GM19463 (cell line): ENCODE results near the gene MCM5.

ENCODE experiments used
- ATAC-seq: cut with Tn5 transposase; IDR thresholded peaks from one replicate; pipeline ENCODE4 v1.9.1; 2021; ENCODE audit warnings: mild to moderate bottlenecking, moderate library complexity; ENCODE audit not compliant: unreplicated experiment

MCM5 gene

GRCh38 chr22:35400501-35400790, 506 bp downstream of the MCM5 start:
- ATAC-seq = no peak

- no peak for ATAC-seq
Measured at GRCh38 chr22:35401863-35402262, 1.9 kb downstream of the MCM5 start.

GRCh38 chr22:35403356-35403755, 3.4 kb downstream of the MCM5 start:
- ATAC-seq = no peak

GRCh38 chr22:35404176-35404575, 4.2 kb downstream of the MCM5 start:
- ATAC-seq = no peak

- ATAC-seq = no peak
Measured at GRCh38 chr22:35406443-35406842, 6.5 kb downstream of the MCM5 start.

- no peak for ATAC-seq
Measured at GRCh38 chr22:35407362-35407761, 7.4 kb downstream of the MCM5 start.

- ATAC-seq = peak; percentile 86
Measured at GRCh38 chr22:35409783-35410662, 10.1 kb downstream of the MCM5 start.

- no peak for ATAC-seq
Measured at GRCh38 chr22:35410663-35411034, 10.7 kb downstream of the MCM5 start.

GRCh38 chr22:35411102-35411501, 11.2 kb downstream of the MCM5 start:
- no peak for ATAC-seq

- no peak for ATAC-seq
Measured at GRCh38 chr22:35413624-35414023, 13.7 kb downstream of the MCM5 start.

- no peak for ATAC-seq
Measured at GRCh38 chr22:35417606-35418005, 17.7 kb downstream of the MCM5 start.

- ATAC-seq = no peak
Measured at GRCh38 chr22:35418088-35418487, 18.1 kb downstream of the MCM5 start.

GRCh38 chr22:35418731-35419130, 18.8 kb downstream of the MCM5 start:
- no peak for ATAC-seq

GRCh38 chr22:35419756-35420155, 19.8 kb downstream of the MCM5 start:
- ATAC-seq = no peak

GRCh38 chr22:35421121-35421520, 21.2 kb downstream of the MCM5 start:
- ATAC-seq = no peak

- no peak for ATAC-seq
Measured at GRCh38 chr22:35422145-35422544, 22.2 kb downstream of the MCM5 start.

GRCh38 chr22:35422936-35423335, 23.0 kb downstream of the MCM5 start:
- ATAC-seq = no peak

GRCh38 chr22:35424081-35424480, 24.1 kb downstream of the MCM5 start:
- ATAC-seq = no peak

- no peak for ATAC-seq
Measured at GRCh38 chr22:35424761-35425160, 24.8 kb downstream of the MCM5 start.

GRCh38 chr22:35425546-35425945, 25.6 kb downstream of the MCM5 start:
- ATAC-seq = no peak

- ATAC-seq = no peak
Measured at GRCh38 chr22:35425971-35426800, 26.2 kb downstream of the MCM5 start.

GRCh38 chr22:35426801-35427140, 26.8 kb downstream of the MCM5 start:
- no peak for ATAC-seq
